CD4-positive, alpha-beta T cell treated with Interleukin-1 beta for 1 hour (primary cell): ENCODE results near the gene DGCR2.
"Not testable (repeated sequence)": the region's sequence is repeated elsewhere in the genome, so short reads cannot be mapped to it uniquely, and the experiment has no call there.

ENCODE experiments used
- DNase-seq, 2 donors: peaks; one replicate each; pipeline ENCODE4 v3.0.0-alpha.2; 2020 to 2022

Gene DGCR2

GRCh38 chr22:19039448-19039780 lies 82.8 kb downstream of the DGCR2 start:
- no peak for DNase-seq

- no peak for DNase-seq
Observed at GRCh38 chr22:19038728-19039447, 83.3 kb downstream of the DGCR2 start.

DNA sequence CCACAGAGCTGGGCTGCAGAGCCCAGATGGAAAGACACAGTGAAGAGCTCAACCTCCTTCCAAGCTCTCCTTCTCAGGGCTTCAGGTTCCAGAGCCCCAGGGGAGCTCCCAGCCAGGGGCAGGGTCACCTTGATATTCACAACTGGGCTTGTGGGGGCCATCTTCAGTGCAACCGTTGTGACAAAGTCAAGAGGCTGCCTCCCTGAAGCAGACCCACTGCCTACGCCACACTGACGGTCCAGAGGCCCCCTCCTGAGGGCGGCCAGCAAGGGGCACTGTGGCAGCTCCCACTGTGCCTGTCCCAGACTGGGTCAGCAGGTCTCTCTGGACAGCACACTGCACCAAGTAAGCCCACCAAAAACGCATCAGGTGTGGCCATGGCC lies 84.1 kb downstream of the DGCR2 start:
- no peak for DNase-seq

DNA sequence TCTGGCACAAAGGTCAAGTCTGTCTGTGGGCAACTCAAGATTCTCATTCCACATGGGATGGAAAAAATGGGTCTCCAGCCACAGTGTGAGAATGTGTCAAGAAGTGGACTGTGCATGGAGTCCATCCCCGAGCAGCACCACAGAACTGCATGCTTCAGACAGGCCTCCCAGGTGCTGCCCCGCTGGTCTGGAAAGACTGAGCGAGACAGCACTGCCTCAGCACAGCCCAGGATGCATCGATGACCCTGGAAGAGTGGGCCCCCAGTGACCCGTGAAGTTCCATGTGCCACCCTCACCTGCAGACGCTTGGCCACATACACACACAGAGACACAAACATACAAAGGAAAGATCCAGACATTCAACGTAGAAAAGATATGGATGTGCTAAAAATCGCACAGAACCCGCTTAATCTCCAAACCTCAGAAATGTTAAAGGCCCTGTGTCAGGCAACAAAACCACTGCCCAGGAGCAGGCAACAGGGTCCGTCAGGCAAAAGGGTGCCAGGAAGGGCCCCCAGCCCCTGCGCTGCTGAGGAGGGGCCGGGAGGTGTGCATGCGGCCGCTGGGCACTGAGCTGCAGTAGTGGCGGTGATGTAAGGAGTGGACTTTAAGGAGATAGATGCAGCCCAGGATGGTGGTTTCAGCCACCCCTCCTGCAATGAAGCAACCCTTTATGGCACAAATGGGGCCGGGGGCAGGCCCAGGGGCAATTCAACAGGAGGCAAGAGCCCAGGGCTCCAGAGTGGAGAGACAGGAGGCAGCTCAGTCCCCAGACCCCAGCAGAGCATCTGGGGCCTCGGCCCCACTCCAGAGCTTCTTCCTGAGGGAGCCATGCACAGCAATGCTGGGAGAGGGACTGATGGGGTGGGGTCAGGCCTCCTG lies 84.7 kb downstream of the DGCR2 start:
- no peak for DNase-seq

DNA sequence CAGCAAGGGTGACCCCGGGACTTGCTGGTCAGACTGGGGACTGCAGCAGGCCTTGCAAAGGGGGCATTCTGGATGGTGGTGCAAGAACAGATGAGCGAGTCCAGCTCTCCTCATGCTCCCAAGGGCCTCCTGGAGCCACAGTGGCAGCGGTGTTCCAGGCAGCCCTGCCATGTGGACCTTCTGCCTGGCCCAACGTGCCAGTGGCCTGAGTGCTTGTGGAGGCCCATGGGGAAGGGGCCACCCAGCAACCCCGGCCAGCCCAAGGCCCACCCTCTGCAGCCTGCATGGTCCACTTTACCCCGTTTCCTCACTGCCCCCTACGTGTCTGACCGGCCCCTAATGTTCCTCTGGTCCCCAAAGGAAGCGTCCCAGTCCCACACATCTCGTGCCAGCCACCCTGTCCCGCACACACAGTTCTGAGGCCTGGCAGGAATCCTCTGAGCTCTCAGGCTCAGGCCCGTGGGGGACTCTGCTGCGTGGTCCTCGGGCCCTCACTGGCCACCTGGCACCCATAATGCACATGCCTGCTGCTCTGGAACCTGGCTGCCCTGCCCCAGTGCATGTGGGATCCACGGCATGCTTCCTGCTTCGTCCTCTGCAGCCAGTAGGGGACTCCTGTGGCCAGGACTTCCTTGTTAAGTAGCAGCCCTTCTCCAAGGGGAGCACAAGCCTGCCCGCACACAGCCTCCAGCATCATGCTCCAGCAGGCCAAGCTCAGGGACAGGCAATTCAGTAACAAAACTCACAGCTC lies 85.5 kb downstream of the DGCR2 start:
- DNase-seq, result no peak

DNA sequence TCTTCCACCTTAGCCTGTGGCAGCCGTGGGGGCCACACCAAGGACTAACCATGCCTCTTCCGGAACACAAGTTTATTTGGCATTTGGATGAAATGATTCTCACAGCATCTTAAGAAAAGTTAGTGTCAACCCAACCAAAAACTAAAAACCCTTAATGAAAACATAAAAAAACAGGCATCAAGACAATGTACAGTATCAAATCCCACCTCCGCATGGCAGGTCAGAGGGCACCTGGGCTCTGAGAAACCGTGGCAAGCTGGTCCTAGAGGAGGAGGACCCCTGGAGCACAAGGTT lies 86.0 kb downstream of the DGCR2 start:
- DNase-seq, result no peak

GRCh38 chr22:19035474-19036228 lies 86.6 kb downstream of the DGCR2 start:
- DNase-seq, result no peak

- DNase-seq, result not testable (repeated sequence)
Observed at GRCh38 chr22:19035126-19035473, 87.1 kb downstream of the DGCR2 start.

DNA sequence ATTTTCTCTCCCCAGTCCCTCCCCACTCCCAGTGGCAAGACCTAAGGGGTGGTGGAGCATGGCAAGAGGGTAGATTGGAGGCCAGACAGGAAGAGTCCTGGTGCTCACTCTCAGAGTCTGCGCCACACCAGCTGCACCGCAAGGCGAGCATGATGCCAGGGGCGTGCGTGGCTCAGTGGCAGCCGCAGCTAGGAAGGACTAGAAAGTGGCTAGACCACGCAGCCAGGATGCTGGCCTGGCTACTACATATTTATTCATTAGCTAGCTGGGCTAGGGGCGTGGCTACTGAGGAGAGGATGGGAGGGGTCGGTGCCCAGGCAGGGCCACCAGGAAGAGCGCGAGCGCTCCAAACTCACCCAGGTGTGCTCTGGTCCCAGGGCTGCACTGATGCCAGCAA lies 87.5 kb downstream of the DGCR2 start:
- DNase-seq, result not testable (repeated sequence)

DNA sequence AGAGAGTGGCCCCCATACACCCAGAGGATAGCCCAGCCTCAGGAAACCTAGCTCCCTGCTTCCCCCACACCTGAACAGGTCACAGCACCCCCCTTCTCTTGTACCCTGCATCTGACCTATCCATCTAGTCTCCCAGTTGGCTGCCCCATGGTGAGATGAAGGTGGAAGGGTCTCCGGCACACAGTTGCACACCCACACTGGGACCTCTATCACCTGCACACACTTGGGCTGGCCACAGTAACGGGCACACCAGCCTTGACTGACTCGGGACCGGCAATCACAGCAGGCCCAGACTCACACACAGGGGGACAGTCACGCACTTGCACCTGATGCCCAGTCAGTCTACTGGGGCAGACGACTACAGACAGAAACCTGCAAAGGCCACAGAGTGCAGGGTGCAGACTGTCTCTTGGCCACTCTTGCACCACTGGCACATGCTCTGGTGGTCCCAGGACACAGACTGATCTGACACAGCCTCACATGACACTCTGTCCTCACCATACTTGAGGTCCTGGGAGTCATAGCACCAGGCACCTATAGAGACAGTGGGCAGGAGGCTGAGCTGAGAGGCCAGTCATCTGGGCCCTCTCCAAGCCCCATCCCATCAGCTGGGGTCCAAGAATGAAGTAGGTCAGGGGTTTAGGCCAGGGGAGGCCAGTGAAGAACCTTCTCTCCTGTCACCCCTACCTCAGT lies 88.0 kb downstream of the DGCR2 start:
- DNase-seq, result not testable (repeated sequence)

DNA sequence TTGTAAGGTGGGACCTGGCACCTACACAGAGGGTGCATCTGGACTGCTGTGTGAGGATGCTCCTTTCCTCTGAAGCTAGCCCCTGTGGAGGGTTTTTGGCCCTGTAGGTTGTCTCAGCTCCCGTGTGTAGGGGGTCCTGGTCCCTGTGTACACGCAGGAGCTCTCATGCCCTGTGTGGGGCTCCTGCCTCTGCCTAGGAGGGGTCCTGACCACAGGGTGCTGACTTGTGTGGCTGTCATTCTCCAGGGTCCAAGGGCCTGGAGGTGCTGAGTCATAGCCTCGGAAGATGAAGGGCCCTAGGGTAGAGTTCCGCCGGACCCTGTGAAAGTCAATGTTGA lies 88.7 kb downstream of the DGCR2 start:
- DNase-seq, result not testable (repeated sequence)

- not testable (repeated sequence) for DNase-seq
Observed at GRCh38 chr22:19032898-19033567, 89.2 kb downstream of the DGCR2 start.

DNA sequence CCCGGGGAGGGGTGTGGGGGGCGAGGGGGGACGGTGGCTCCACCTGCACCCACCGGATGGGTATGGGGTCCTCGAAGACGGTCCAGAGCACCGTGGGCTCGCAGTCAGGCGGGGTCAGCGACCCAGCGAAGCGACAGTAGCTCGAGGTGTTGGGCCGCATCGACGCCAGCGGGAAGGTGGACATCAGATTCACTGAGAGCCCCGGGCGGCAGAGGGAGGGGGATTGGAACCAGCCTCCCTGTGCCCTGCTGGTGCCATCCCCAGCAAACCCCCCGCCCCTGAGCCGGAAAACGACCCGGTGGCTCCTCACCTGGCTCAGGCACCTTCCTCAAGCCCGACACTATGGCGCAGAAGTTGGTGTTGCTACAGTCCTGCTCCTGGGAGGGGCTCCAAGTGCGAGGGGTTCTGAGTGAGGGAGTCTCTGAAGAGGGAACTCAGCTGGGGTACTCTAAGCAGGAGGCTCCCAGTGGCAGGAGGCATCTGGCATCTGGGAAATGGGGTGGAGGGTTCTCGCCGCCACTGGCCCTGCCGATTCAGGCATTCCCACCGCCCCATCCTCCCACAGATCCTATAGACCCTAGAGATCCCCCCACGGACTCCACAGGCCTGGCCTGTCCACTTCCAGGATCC lies 89.9 kb downstream of the DGCR2 start:
- DNase-seq, result not testable (repeated sequence)

DNA sequence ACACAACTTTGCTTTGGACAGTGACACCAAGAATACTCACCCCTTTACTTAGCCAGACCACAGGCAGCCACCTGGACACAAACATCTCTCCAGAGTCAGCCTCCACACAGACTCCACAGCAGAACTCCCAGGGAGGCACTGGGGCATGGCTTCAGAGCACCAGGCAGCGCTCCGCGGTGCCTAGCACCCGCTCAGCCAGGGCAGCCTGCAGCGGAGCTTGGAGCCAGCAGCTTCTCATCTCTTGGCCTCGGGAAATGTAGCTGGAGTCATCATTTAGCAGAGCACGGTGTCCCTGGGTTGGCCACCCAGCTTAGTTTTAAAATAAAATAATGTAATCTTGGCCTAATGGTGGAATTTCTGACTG lies 91.3 kb downstream of the DGCR2 start:
- not testable (repeated sequence) for DNase-seq

- not testable (repeated sequence) for DNase-seq
Observed at GRCh38 chr22:19030226-19030888, 91.9 kb downstream of the DGCR2 start.

GRCh38 chr22:19029113-19030103 lies 92.8 kb downstream of the DGCR2 start:
- not testable (repeated sequence) for DNase-seq

- DNase-seq, result not testable (repeated sequence)
Observed at GRCh38 chr22:19028060-19028455, 94.2 kb downstream of the DGCR2 start.

DNA sequence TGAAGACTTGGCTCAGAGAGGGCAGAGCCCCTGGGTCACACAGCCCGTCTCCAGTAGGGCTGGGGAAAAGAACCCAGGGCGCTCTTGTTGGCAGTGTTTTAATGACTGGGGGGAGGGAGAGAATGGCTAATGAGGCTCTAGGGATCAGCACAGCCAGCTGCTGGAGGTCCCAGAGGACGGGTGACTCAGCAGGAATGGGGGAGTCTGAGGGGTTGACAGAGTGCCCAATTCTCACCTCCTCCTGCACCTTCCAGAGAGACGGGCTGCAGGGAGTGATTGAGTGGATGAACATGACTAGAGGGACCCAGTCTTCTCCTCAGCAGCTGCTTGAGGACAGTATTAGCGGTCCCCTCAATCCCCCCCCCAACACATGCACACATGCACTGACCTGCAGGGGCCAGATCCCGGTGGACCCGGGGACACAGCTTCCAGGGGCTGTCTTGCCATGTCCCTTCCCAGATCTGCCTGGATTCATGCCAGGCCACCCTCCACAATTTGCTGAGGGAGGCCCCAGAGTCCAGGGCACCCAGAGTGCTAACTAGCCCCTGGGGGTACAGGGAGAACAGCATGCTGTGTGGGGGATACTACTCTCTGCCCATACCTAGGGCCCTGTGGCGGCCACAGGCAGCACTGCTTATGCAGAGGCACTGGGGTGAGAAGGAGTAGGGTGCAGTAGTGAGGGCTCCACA lies 94.7 kb downstream of the DGCR2 start:
- not testable (repeated sequence) for DNase-seq

DNA sequence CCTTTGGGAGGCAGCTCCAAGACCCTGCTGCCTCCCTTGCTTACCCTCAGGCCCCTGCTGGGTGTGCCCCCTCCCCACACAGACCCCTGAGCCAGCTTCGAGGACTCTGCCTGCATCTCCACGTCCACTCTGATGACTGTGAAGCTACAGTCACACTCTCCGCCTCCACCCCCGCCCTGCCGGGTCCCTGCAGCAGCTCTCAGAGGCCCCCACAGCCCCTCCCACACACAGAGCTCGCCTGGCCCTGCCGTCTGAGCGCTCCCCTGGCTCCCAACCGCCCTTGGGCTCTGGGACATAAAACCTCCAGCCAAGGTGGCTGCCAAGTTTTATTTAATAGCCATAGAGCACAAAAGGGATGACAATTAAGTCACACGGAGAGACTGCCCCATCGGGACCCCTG lies 96.1 kb downstream of the DGCR2 start:
- not testable (repeated sequence) for DNase-seq
